ENCODE results near the gene FGF14. TPM values are rescaled to one million over a fixed set of nuclear protein-coding genes. Genes with fewer than 3 reads are reported as not detected.

Gene FGF14
- polyA plus RNA-seq, 1 donor (not counting 4 experiments of a cell fraction or from before 2014, with no cell fraction given): 0.09 TPM

DNA sequence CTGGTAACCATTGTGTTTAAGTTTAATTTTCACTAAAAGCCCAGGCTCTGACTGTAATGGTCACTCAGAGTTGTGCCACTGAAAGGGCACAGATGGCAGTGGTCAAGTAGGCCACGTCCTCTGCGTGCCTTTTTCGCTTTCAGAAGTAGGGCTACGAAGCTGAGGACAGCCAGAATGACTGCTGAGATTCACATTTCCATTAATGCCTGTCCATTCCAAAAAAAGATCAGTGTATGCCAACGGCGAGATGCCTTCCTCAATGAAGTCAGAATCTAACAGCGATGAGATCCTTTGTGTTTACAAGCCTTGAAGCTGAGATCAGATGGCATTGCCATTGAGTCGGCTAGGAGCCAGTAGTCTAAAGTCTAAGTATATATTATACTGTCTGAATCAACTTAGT is 311.3 kb downstream of the FGF14 start:
- no peaks in the 10 kb centered on the region for H3K36me3 ChIP-seq (ENCODE audit: control insufficient read depth in 2 of 2, extremely low read depth in 1 of 2, insufficient read depth in 2 of 2, low read length in 2 of 2)
- H3K27ac ChIP-seq (ENCODE audit: control insufficient read depth, insufficient read depth, low read length): no peak overlapping the region
- H2AFZ ChIP-seq (ENCODE audit: control insufficient read depth, low read length): no peak overlapping the region
- H3K9me1 ChIP-seq (ENCODE audit: control insufficient read depth, extremely low read depth, insufficient read depth, low read length): no peaks in the 10 kb centered on the region
- dilution Hi-C loops (cut with MboI; ENCODE audit: extremely low pct_ligation_motif_present, low sequenced_read_pairs): no loop called here
- H3K4me2 ChIP-seq (ENCODE audit: control insufficient read depth, extremely low read depth, insufficient read depth, low read depth, low read length): no peak overlapping the region
- FAIRE-seq (no peak), DNase-seq (ENCODE audit: low read depth, low spot score) (no peak)
- no peaks in the 10 kb centered on the region for H3K27me3 ChIP-seq (ENCODE audit: control insufficient read depth, extremely low read depth, insufficient read depth, low read length)
- H3K79me2 ChIP-seq (ENCODE audit: control insufficient read depth, insufficient read depth, low read length): no peaks in the 10 kb centered on the region
- no peak overlapping the region for H3K9ac ChIP-seq (ENCODE audit: control insufficient read depth, extremely low read depth, insufficient read depth, low read length)
- H3K4me1 ChIP-seq (ENCODE audit: control insufficient read depth, extremely low read depth, insufficient read depth, low read length): no peaks in the 10 kb centered on the region
- H3K9me3 ChIP-seq (ENCODE audit: control insufficient read depth, low read depth, low read length): no peaks in the 10 kb centered on the region
- no peak overlapping the region for H3K4me3 ChIP-seq (ENCODE audit: control insufficient read depth in 2 of 3, extremely low read depth in 1 of 3, insufficient read depth in 2 of 3, low read depth in 1 of 3, low read length in 3 of 3)
- H4K20me1 ChIP-seq (ENCODE audit: control insufficient read depth, extremely low read depth, insufficient read depth, low read length): no peaks in the 10 kb centered on the region
- TF ChIP-seq, protein P1, sequence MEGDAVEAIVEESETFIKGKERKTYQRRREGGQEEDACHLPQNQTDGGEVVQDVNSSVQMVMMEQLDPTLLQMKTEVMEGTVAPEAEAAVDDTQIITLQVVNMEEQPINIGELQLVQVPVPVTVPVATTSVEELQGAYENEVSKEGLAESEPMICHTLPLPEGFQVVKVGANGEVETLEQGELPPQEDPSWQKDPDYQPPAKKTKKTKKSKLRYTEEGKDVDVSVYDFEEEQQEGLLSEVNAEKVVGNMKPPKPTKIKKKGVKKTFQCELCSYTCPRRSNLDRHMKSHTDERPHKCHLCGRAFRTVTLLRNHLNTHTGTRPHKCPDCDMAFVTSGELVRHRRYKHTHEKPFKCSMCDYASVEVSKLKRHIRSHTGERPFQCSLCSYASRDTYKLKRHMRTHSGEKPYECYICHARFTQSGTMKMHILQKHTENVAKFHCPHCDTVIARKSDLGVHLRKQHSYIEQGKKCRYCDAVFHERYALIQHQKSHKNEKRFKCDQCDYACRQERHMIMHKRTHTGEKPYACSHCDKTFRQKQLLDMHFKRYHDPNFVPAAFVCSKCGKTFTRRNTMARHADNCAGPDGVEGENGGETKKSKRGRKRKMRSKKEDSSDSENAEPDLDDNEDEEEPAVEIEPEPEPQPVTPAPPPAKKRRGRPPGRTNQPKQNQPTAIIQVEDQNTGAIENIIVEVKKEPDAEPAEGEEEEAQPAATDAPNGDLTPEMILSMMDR (optimal IDR thresholded peaks at IDR 0.05 in 1 of 3, IDR thresholded peaks at IDR 0.05 in 1 of 3, conservative IDR thresholded peaks at IDR 0.05 in 1 of 3; ENCODE audit: extremely low read depth in 1 of 3, insufficient read depth in 2 of 3, low read length in 3 of 3): no peak
- TF ChIP-seq EZH2 (IDR thresholded peaks at IDR 0.05; ENCODE audit: low read length): no peak

DNA sequence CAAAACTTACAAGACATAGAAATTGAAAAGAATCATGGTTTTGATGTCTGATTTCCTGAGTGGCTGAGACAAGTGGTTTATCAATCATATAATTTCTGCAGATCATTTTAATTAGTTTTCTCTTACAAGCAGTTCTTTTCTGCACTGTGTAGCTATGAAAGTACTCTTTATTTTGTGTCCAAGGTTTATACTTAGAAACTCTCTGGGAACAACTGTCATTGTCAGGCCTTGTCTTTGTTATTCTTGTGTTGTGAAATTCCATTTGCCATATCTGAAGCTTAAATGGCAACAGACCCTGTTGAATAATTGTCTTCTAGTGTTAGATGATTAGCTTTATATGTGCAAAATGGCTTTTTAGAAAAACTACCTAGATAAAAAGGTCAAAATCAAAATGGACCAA is 312.1 kb downstream of the FGF14 start:
- DNase-seq (ENCODE audit: low read depth, low spot score) (no peak), FAIRE-seq (no peak)
- Histone ChIP-seq H3K79me2 (ENCODE audit: control insufficient read depth, insufficient read depth, low read length) (no peaks in the 10 kb centered on the region), H3K36me3 (ENCODE audit: control insufficient read depth in 2 of 2, extremely low read depth in 1 of 2, insufficient read depth in 2 of 2, low read length in 2 of 2) (no peaks in the 10 kb centered on the region), H3K27me3 (ENCODE audit: control insufficient read depth, extremely low read depth, insufficient read depth, low read length) (no peaks in the 10 kb centered on the region), H3K9ac (ENCODE audit: control insufficient read depth, extremely low read depth, insufficient read depth, low read length) (no peak overlapping the region), H2AFZ (ENCODE audit: control insufficient read depth, low read length) (no peak overlapping the region), H3K9me3 (ENCODE audit: control insufficient read depth, low read depth, low read length) (no peaks in the 10 kb centered on the region), H3K4me3 (ENCODE audit: control insufficient read depth in 2 of 3, extremely low read depth in 1 of 3, insufficient read depth in 2 of 3, low read depth in 1 of 3, low read length in 3 of 3) (no peak overlapping the region), H3K9me1 (ENCODE audit: control insufficient read depth, extremely low read depth, insufficient read depth, low read length) (no peaks in the 10 kb centered on the region), H3K4me1 (ENCODE audit: control insufficient read depth, extremely low read depth, insufficient read depth, low read length) (no peaks in the 10 kb centered on the region), H3K4me2 (ENCODE audit: control insufficient read depth, extremely low read depth, insufficient read depth, low read depth, low read length) (no peak overlapping the region), H4K20me1 (ENCODE audit: control insufficient read depth, extremely low read depth, insufficient read depth, low read length) (no peaks in the 10 kb centered on the region), H3K27ac (ENCODE audit: control insufficient read depth, insufficient read depth, low read length) (no peak overlapping the region)
- dilution Hi-C loops (cut with MboI; ENCODE audit: extremely low pct_ligation_motif_present, low sequenced_read_pairs): no loop called here
- TF ChIP-seq, protein P1 (optimal IDR thresholded peaks at IDR 0.05 in 1 of 3, IDR thresholded peaks at IDR 0.05 in 1 of 3, conservative IDR thresholded peaks at IDR 0.05 in 1 of 3; ENCODE audit: extremely low read depth in 1 of 3, insufficient read depth in 2 of 3, low read length in 3 of 3): no peak
- no peak for TF ChIP-seq EZH2 (IDR thresholded peaks at IDR 0.05; ENCODE audit: low read length)

Data from keratinocyte (primary cell).